Pancreas (tissue), 10 donors: ENCODE data around the gene CCDC112. TPM values are rescaled to one million over a fixed set of nuclear protein-coding genes. Genes with fewer than 3 reads are reported as not detected.

ENCODE experiments used
- ATAC-seq, 4 donors: fragments of 200-7000 bp; cut with Tn5 transposase; one replicate each; pipeline versions ENCODE4 v1.8.0 to v1.9.1; 2020; ENCODE audit warnings: mild to moderate bottlenecking in 4 of 4, moderate library complexity in 4 of 4
- DNase-seq, 6 donors: peaks; one replicate each; pipeline ENCODE4 v3.0.0-alpha.2; 2020
- FAIRE-seq: peaks from 2 replicates; lab custom pipeline; 2012; peaks lifted over from hg19 to GRCh38; lab: Jason Lieb, UNC
- H3K27ac ChIP-seq, 4 donors: fragments of 200-600 bp; sonication (generic); 1 replicate in 3 of 4; 2 replicates in 1 of 4; pipeline versions ENCODE4 v1.5.0 to v1.8.0; 2020
- H3K27me3 ChIP-seq, 4 donors: fragments of 200-600 bp; one replicate each; pipeline ENCODE4 v1.8.0; 2021
- H3K36me3 ChIP-seq, 3 donors: fragments of 200-600 bp; sonication (generic) in 1 of 3; one replicate each; pipeline versions ENCODE4 v1.5.0 to v1.8.0; 2020 to 2021
- H3K4me1 ChIP-seq, 3 donors: fragments of 200-600 bp; one replicate each; pipeline ENCODE4 v1.8.0; 2021
- H3K4me3 ChIP-seq, 4 donors: fragments of 200-600 bp; sonication (generic) in 2 of 4; one replicate each; pipeline versions ENCODE4 v1.5.0 to v1.8.0; 2020 to 2021
- H3K9me3 ChIP-seq, 4 donors: fragments of 200-600 bp; one replicate each; pipeline ENCODE4 v1.8.0; 2021
- CTCF ChIP-seq, 4 donors: fragments of 200-600 bp; sonication (generic) in 3 of 4; IDR thresholded peaks; one replicate each; pipeline versions ENCODE4 v1.5.0 to v1.8.0; 2021; ENCODE audit warnings: antibody characterized with exemption in 4 of 4
- WGBS, 2 donors: extraction: QIAGEN DNeasy Blood & Tissue Kit; methylation state at CpG; one replicate each; pipeline ENCODE4 v1.1.7; 2013; 5-methylcytosine and 5-hydroxymethylcytosine counted together
- intact Hi-C, 3 donors: fragments of 100-400 bp; cut with DNase I; formaldehyde crosslinking; loops; one replicate each; pipeline versions ENCODE4 v1.11.1 to v1.14.2; 2022
- polyA plus RNA-seq, 2 donors: library from polyadenylated mRNA; stranded (reverse); fragments of 200-250 nt; gene quantifications; one replicate each; pipeline ENCODE4 v1.2.3, GENCODE V29; 2013
- total RNA-seq, 6 donors: library from RNA; stranded (reverse); fragmentation: NEBNext Ultra II Directional in 4 of 6; extraction: Animal tissue kit (Norgen Biotek cat#: 25700) in 4 of 6; gene quantifications; one replicate each; pipeline versions ENCODE4 v1.2.1 to v1.2.4, GENCODE V29; 2021 to 2023
- donor health status: healthy with polysubstance abuse.
- donor health status: DM: no; HTN: no; CAD: no; lungs with moderate emphysema.
- donor health status: DM: no; HTN: no; CAD: no.
- donor health status: control.
- donor health status: control.
- donor health status: Bipolar disorder and iron deficiency.
- donor health status: DM: yes; HTN: yes; CAD: no.
- donor health status: DM: no; HTN: no; CAD: no.
- donor health status: DM: no; HTN: no; CAD: no.
- donor health status: DM: yes; HTN: yes; CAD: no.

Gene CCDC112
- total and polyA plus RNA-seq, 8 donors: 3.3 to 7.9 (median 5.0) TPM

- DNase-seq (no peak), FAIRE-seq (no peak), ATAC-seq (peak in 1 of 4 donors; percentile 41)
- Histone ChIP-seq H3K36me3 (peaks cover 0 to 4% (median 0%) of the 10 kb centered on the region in 3 donors), H3K9me3 (no peaks in the 10 kb centered on the region), H3K4me1 (peaks cover under 1 to 14% (median 3%) of the 10 kb centered on the region in 3 donors), H3K27ac (no peak overlapping the region), H3K4me3 (no peak overlapping the region), H3K27me3 (no peaks in the 10 kb centered on the region)
- 57 to 60% methylated on average over 2 of the region's 2 CpGs for WGBS, 2 donors
- intact Hi-C loops: no loop called here
- TF ChIP-seq CTCF (IDR thresholded peaks at IDR 0.05): no peak
These were observed 59.9 kb downstream of the CCDC112 start for GRCh38 chr5:115236599-115236998.

GRCh38 chr5:115231598-115231997 lies 64.9 kb downstream of the CCDC112 start:
- Histone ChIP-seq H3K4me1 (no peaks in the 10 kb centered on the region), H3K4me3 (no peak overlapping the region), H3K36me3 (peaks cover 0 to 13% (median 2%) of the 10 kb centered on the region in 3 donors), H3K27ac (no peak overlapping the region), H3K9me3 (no peaks in the 10 kb centered on the region), H3K27me3 (no peaks in the 10 kb centered on the region)
- intact Hi-C loops: no loop called here
- DNase-seq: no peak
- no peak for ATAC-seq
- TF ChIP-seq CTCF (IDR thresholded peaks at IDR 0.05): no peak
- no peak for FAIRE-seq
- WGBS, 2 donors: 89 to 90% methylated on average over 4 of the region's 4 CpGs

- TF ChIP-seq CTCF (IDR thresholded peaks at IDR 0.05): no peak
- H3K9me3 ChIP-seq: no peaks in the 10 kb centered on the region
These were observed 66.8 kb downstream of the CCDC112 start for GRCh38 chr5:115229606-115230005.

GRCh38 chr5:115227281-115227680 lies 69.2 kb downstream of the CCDC112 start:
- H3K9me3 ChIP-seq: no peaks in the 10 kb centered on the region
- no peaks in the 10 kb centered on the region for H3K4me1 ChIP-seq
- TF ChIP-seq CTCF (IDR thresholded peaks at IDR 0.05): no peak
- 96 to 98% methylated on average over 1 of the region's 1 CpG for WGBS, 2 donors
- intact Hi-C loops: no loop called here
- no peaks in the 10 kb centered on the region for H3K27me3 ChIP-seq
- H3K36me3 ChIP-seq: peaks cover 0 to 13% (median 2%) of the 10 kb centered on the region in 3 donors
- DNase-seq: no peak
- no peak for FAIRE-seq
- no peak overlapping the region for H3K27ac ChIP-seq
- no peak for ATAC-seq
- H3K4me3 ChIP-seq: no peak overlapping the region

More at GRCh38 chr5:115229606-115230005, 66.8 kb downstream of the CCDC112 start:
- Histone ChIP-seq H3K27me3 (no peaks in the 10 kb centered on the region), H3K27ac (no peak overlapping the region), H3K36me3 (peaks cover 0 to 13% (median 2%) of the 10 kb centered on the region in 3 donors), H3K4me3 (no peak overlapping the region), H3K4me1 (no peaks in the 10 kb centered on the region)
- intact Hi-C loops: no loop called here
- 93 to 100% methylated on average over 1 of the region's 1 CpG for WGBS, 2 donors
- ATAC-seq (no peak), DNase-seq (no peak), FAIRE-seq (no peak)

Other genes with a start within 250 kb of the CCDC112 start
- 1 to 10 TPM in 4 of 6 donors, under 1 TPM in 2; 0.83 to 2.1 (median 1.2) TPM for gene TRIM36, start 126.7 kb downstream of the CCDC112 start, total RNA-seq
- gene TRIM36, start 126.7 kb downstream of the CCDC112 start, polyA plus RNA-seq: under 1 TPM; 0.52 to 0.61 TPM
- gene PGGT1B, start 33.8 kb downstream of the CCDC112 start, total RNA-seq: 10 to 100 TPM; 13.7 to 24.5 (median 18.7) TPM
- gene PGGT1B, start 33.8 kb downstream of the CCDC112 start, polyA plus RNA-seq: 1 to 10 TPM; 1.7 to 2.4 TPM
- gene FEM1C, start 248.1 kb upstream of the CCDC112 start, total RNA-seq: 10 to 100 TPM in 1 of 6 donors, 1 to 10 TPM in 5; 5.9 to 11.2 (median 8.0) TPM
- 1 to 10 TPM; 3.2 to 4.4 TPM for gene FEM1C, start 248.1 kb upstream of the CCDC112 start, polyA plus RNA-seq